OCI-LY3 (cell line): ENCODE results near the gene STX2.

ENCODE experiments used
- EZH2phosphoT487 ChIP-seq: fragments of 200-600 bp; shearing (Covaris generic); IDR thresholded peaks from 2 replicates; pipeline ENCODE4 v1.6.1; 2018; ENCODE audit warnings: antibody characterized with exemption, mixed run types, low read depth
- TF ChIP-seq, protein P1 (sequence below): fragments of 200-600, 300-600 bp; sonication (generic); IDR thresholded peaks from 2 replicates; pipeline ENCODE4 v1.5.1; 2014; ENCODE audit warnings: antibody characterized with exemption, low read length, low read depth

DNA sequence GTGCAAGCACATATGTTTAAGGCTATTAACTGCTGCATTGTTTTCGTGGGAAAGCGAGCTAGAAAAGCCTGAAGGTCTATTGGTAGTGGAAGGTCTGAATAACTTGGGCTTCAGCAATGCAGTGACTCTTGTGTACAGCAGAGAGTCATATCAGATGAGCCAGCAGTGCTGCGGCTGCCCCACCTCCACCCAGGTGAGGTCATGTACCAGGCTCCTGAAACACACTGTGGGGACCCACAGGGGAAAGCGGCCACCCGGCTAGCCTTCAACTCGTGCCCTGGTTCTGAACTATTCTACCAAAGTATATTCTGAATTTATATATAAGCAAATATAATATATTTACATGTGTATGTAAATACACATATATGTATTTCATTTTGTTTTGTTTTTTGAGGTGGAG lies 20.1 kb upstream of the STX2 start:
- TF ChIP-seq, protein P1, sequence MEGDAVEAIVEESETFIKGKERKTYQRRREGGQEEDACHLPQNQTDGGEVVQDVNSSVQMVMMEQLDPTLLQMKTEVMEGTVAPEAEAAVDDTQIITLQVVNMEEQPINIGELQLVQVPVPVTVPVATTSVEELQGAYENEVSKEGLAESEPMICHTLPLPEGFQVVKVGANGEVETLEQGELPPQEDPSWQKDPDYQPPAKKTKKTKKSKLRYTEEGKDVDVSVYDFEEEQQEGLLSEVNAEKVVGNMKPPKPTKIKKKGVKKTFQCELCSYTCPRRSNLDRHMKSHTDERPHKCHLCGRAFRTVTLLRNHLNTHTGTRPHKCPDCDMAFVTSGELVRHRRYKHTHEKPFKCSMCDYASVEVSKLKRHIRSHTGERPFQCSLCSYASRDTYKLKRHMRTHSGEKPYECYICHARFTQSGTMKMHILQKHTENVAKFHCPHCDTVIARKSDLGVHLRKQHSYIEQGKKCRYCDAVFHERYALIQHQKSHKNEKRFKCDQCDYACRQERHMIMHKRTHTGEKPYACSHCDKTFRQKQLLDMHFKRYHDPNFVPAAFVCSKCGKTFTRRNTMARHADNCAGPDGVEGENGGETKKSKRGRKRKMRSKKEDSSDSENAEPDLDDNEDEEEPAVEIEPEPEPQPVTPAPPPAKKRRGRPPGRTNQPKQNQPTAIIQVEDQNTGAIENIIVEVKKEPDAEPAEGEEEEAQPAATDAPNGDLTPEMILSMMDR: no peak
- no peak for TF ChIP-seq EZH2phosphoT487
